HTR-8/SVneo (cell line): Measurements from ENCODE around the gene ZNF79.

ENCODE experiments used
- DNase-seq: peaks from one replicate; pipeline ENCODE4 v3.0.0; 2011; ENCODE audit warnings: low spot score, mixed read lengths; ENCODE audit not compliant: insufficient read length
- FAIRE-seq: peaks from 2 replicates; lab custom pipeline; 2011; peaks lifted over from hg19 to GRCh38; lab: Jason Lieb, UNC

The ZNF79 gene

DNA sequence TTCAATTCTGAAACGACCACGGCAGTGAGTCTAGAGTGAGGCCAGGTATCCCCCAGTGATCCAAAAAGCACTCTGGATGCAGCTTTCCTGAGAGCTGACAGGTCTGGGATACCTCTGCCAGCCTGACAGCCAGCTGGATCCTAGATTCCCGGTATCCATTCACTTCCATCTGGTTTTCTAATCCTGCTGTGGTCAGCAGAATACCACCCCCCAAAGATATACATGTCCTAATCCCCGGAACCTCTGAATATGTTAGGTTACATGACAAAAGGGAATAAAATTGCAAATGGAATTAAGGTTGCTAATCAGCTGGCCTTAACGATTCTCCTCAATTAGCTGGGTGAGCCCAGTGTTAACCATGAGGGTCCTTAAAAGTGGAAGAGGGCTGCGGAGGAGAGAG lies 1.4 kb upstream of the ZNF79 start:
- FAIRE-seq: no peak
- DNase-seq: no peak

GRCh38 chr9:127423476-127423933 lies 677 bp upstream of the ZNF79 start:
- FAIRE-seq (no peak), DNase-seq (no peak)

DNA sequence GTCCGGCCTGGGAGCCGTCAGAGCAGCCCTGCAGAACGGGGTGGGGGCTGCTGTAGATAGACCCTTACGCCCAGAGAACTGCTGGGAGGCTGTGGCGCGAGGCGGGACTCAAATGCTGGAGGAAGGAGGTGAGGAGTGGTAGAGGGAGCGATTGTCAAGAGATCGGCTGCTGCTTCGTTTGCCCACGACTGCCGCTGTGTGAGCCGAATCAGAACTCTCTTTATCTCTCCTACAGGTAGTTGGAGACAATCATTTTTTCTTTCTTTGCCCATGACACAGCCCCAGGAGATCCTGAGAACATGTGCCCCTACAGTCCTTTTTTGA lies 456 bp downstream of the ZNF79 start:
- no peak for DNase-seq
- FAIRE-seq: no peak

DNA sequence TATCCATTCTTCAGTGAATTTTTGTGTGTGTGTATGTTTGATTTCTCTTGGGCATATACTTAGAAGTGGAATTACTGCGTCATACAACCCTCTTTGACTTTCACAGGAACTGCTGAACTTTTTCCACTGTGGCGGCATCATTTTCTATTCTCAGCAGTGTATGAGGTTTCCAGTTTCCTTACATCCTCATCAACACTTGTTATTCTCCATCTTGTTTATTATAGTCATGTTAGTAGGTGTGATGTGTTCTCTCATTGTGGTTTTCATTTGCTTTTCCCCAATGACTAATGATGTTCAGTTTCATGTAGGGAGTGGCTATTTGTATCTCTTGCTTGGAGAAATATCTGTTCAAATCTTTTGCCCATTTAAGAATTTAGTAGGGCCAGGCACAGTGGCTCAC lies 2.6 kb downstream of the ZNF79 start:
- no peak for FAIRE-seq
- DNase-seq: no peak

GRCh38 chr9:127428348-127428747 lies 4.2 kb downstream of the ZNF79 start:
- no peak for DNase-seq

DNA sequence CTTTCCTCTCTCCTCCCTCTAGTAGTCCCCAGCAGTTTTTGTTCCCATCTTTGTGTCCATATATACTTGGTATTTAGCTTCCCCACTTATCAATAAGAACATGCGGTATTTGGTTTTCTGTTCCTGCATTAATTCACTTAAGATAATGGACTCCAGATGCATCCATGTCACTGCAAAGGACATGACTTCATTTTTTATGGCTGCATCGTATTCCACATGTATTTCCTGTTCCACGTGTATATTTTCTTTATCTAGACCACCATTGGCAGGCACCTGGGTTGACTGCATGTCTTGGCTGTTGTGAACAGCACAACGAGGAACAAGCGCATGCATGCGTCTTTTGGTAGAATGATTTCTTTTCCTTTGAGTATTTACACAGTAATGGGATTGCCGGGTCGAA lies 6.2 kb downstream of the ZNF79 start:
- DNase-seq (no peak), FAIRE-seq (no peak)

More at GRCh38 chr9:127428348-127428747, 4.2 kb downstream of the ZNF79 start:
- no peak for FAIRE-seq

GRCh38 chr9:127437497-127438264 lies 13.5 kb downstream of the ZNF79 start:
- DNase-seq: no peak
- no peak for FAIRE-seq

- FAIRE-seq (no peak), DNase-seq (no peak)
Measured at GRCh38 chr9:127438394-127438793, 14.2 kb downstream of the ZNF79 start.

DNA sequence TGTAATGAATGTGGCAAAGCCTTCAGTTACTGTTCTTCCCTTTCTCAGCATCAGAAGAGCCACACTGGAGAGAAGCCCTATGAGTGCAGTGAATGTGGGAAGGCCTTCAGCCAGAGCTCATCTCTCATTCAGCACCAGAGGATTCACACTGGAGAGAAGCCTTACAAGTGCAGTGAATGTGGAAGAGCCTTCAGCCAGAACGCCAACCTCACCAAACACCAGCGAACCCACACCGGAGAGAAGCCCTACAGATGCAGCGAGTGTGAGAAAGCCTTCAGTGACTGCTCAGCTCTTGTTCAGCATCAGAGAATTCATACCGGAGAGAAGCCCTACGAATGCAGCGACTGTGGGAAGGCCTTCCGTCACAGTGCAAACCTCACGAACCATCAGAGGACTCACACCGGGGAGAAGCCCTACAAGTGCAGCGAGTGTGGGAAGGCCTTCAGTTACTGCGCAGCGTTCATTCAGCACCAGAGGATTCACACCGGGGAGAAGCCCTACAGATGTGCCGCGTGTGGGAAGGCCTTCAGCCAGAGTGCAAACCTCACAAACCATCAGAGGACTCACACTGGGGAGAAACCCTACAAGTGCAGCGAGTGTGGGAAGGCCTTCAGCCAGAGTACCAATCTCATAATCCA lies 20.2 kb downstream of the ZNF79 start:
- DNase-seq: no peak
- FAIRE-seq: no peak

GRCh38 chr9:127444921-127445850 lies 21.0 kb downstream of the ZNF79 start:
- FAIRE-seq: no peak
- no peak for DNase-seq

DNA sequence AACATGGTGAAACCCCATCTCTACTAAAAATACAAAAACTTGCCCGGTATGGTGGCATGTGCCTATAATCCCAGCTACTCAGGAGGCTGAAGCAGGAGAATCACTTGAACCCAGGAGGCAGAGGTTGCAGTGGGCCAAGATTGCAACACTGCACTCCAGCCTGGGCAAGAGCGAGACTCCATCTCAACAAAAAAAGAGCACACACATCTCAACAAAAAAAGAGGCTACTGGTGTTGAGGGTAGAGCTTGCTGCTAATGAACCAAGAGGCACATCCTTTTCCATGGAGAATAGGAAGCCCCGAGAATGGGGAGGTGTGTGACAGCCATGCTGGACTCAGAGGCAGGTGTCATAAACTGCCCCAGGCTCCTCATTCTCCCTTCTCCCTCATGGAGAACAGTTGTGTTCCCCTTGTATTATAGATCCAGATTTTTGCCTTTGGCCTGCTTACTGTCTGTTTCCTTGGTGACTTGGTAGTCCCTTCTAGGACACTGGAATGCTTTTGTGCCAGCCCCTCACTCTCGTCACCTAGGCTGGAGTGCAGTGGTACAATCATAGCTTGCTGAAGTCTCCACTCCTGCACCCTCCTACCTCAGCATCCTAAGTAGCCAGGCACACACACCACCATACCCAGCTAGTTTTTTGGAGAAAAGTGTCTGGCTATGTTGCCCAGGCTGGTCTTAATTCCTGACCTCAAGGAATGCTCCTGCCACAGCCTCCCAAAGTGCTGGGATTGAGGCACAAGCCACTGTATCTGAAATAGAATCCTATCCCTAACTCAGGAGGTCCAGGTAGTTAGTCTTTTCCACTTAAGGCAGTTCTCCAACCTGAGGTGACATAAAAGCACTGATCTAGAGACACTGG lies 21.9 kb downstream of the ZNF79 start:
- no peak for DNase-seq
- no peak for FAIRE-seq

- DNase-seq (no peak), FAIRE-seq (no peak)
Measured at GRCh38 chr9:127446713-127447415, 22.7 kb downstream of the ZNF79 start.

- no peak for FAIRE-seq
- no peak for DNase-seq
Measured at GRCh38 chr9:127447416-127448111, 23.4 kb downstream of the ZNF79 start.

- FAIRE-seq: no peak
- no peak for DNase-seq
Measured at GRCh38 chr9:127448112-127448805, 24.1 kb downstream of the ZNF79 start.

DNA sequence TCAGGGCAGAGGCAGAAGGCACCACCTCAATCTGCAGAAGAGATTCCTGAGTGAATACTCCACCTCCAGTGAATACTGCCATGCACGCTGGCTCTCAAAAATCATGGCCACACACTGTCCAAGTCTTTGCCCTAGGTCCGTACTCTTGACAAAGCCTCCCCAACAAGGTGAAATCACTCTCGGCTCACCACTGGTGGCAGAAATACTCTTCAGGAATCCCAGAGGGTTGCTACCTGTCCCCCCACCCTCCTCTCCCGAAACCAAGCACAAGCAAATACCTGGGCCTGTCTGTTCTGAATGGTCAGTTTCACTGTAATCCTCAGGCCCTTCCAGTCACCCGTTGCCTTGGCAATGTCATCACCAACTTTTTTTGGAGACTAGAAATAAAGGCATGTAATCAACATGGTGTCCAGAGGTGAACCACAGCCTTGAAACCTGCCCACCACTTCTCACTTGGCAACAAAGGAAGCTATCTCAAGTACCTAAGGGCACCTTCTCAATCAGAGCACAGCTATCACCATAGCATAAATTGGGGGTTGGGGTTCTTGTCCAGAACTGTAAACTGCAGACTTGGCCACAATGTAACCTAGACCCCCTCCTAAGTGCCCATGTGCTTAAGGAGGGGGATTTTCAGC lies 25.3 kb downstream of the ZNF79 start:
- no peak for FAIRE-seq
- no peak for DNase-seq

DNA sequence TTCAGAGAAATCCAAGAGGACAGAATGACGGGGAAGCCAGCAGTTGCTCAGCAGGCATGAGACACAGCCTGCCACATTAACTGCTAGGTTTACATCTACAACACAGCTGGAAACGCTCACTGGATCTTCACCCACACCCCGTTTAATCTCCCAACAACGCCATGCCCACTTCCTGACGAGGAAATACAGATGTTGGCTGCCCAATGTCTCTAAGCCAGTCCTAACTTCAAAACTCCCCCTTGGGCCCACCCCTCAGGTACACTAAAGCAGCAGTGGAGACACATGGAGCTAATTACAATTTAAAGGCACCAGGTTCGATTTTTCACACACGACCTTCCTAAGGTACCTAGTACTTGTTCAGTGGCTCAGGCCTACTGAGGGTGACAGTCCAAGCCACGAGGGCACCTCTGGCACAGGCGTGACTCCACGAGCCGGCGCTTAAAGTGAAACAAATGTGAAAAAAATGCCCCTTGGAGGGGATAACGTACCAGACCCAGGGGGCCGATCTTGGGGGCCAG lies 26.1 kb downstream of the ZNF79 start:
- DNase-seq (no peak), FAIRE-seq (no peak)

DNA sequence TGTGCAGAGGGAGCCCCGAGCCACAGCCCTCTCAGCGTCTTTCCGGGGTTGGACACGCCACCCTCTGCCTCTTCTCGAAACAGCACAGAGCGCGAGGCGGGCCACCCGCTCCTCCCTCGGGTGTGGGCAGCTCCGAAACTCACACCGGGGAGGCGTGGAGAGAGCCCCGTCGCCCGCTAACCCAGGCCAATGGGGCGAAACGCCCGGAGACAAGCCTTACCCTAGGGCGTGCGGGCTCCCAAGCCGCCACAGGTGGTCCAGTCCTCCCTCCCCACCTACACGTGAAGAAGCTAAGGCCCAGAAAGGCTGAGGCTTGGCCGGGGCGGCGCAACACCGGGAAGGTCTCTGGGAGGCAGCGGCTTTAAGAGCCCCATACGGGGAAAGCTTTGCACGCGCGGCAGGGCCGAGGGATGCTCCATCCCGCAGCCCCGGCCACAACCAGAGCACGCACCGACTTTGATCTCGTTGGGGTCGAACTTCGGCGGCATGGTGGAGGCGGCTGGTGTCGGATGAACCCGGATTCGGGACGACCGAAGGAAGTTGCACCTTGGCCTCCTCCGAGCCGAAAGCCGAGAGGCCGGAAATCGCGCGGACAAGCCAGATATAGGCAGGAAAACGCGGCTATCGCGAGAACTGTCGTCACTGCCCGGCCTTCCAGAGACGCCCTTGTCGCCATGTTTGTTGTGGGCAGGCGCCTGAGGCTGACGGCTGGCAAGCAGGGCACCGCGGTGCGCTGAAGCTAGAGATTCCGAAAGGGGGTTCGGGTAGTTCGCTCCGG lies 26.8 kb downstream of the ZNF79 start, which contains the start of the genes LRSAM1 and RPL12:
LRSAM1 (plus strand) TSS at position 681 of the 778 bp plus-strand sequence. CDS start 3,018 bp downstream, outside the sequence.
RPL12 (minus strand) TSS at position 577 of the 778 bp plus-strand sequence; CDS start at position 488, 89 bp downstream.
- DNase-seq: peak; percentile 91
- FAIRE-seq: no peak
